ENCODE measurements around the gene CCL5.
"Not testable (repeated sequence)": the region's sequence is repeated elsewhere in the genome, so short reads cannot be mapped to it uniquely, and the experiment has no call there.

Gene CCL5

DNA sequence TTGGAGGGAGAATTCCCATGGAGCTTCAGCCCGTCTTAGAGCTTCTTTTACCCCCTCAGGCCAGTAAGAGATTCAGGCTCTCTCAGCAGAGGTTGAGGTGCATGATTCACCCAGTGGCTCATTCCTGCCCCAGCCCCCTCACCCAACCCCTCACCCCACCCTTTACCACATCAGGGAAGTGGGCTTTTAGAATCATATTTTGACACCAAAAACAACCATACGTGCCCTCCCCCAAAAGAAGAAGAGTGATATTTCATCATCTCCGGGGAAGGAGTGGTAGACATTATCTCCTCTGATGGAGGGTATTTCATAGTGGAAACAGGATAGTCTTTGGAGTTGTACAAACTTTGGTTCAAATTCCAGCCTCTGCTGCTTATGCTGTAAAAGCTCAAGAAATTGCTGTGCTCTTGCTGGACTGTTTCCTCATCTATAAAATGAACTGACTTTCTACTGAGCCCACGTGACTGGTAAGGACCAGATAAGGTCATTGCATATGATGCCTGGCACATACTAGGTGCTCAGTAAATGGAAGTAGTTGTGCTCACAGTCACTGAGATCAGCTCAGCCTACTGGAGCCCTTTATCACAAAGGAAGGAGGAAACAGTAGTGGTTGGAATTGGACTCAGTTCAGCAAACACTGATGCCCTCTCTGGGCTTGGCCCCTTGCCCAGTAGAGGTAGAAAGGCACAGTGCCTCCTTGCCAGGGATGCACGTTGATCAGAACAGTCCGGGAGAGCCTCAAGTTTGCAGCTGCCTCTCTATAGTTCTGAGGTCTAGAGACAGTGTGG is 18.3 kb upstream of the CCL5 start:
- DNase-seq = no peak

DNA sequence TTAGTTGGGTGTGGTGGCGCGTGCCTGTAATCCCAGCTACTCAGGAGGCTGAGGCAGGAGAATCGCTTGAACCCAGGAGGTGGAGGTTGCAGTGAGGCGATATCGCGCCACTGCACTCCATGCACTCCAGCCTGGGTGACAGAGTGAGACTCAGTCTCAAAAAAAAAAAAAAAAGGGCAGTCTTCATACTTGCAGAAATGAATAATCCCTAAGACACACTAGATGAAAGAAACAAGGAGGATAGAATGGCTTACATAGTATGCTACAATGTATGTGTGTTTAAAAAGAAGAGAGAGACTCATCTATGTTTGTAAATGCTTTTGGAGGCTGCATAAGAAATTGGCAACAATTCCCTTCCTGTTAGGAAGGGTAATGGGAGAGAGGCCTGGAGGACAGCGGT is 17.6 kb upstream of the CCL5 start:
- not testable (repeated sequence) for DNase-seq

DNA sequence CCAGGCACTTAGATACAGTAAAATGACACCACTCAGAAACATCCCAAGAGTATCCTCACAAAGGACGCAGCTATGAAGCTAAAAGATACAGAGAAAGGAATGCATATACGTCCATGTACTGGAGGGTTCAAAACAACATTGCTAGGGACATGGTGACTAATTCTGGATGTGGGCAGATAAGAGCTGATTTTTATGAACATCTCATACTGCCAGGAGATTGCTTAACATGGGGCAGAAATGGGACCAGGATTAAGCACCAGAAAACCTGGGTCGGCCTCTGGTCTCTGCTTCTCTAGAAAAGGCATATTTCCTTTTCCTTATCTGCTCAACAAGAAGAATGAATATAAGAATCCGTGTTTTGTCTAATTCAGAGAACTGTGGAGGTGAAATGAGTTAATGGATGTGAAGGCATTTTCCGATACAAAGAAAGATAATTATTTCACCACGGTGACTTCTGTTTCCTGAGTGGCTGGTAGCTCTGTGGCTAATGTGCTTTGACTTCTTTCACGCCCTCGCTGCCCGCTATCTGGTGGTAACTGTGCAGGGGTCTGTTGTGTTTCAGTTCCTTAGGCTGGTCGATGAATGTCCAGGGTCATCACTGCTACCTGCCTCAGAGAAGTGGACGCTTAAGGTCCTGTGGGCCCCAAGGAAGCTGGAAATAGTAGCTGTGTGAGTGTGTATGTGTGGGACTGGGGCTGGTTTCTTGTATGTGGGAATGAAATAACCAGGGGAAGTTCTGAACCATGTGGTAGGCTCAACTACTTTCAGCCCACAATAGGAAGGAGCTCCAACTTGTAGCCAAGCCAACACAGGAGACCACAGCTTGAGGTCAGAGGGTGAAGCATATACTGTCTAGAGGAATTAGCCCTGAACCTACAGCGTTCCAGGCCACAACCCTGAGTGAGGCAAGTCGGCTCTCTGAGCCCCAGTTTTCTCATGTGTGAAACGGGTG is 15.8 kb upstream of the CCL5 start:
- no peak for DNase-seq

DNA sequence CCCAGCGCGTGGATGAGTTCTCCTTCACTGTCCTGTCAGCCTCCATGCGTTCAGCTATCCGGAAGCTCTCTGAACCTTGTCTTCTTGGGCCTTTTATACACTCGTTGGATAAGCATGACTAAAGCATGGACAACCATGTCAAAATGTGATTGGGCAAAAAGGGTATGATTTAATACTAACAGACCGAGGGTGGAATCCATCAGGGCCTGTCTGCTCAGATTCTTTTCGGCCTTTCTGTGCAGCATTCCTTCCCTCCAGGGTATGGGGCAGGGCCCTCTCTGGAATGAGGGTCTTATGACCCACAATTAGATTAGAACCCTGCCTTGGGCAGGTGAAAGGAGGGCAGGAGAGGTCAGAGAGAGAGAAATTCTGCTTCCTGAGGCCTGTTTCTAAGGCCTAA is 14.0 kb upstream of the CCL5 start:
- DNase-seq = no peak

DNA sequence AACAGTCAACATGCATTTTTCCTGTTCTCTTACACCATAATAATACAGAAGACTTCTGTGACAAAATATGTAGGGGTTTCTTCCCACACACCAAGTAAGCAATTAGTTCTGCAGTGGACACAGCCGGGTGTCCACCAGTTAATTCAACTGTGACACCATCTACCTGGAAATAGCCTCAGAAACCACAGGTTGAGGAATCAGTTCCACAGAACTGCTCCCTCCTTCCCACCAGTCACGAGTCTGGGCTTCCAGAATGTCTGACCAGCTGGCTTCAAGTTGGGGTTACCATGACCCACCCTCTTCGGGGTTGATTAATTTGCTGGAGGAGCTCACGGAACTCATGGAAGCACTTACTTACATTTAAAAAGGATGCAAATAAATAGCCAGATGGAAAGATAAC is 13.6 kb upstream of the CCL5 start:
- no peak for DNase-seq

DNA sequence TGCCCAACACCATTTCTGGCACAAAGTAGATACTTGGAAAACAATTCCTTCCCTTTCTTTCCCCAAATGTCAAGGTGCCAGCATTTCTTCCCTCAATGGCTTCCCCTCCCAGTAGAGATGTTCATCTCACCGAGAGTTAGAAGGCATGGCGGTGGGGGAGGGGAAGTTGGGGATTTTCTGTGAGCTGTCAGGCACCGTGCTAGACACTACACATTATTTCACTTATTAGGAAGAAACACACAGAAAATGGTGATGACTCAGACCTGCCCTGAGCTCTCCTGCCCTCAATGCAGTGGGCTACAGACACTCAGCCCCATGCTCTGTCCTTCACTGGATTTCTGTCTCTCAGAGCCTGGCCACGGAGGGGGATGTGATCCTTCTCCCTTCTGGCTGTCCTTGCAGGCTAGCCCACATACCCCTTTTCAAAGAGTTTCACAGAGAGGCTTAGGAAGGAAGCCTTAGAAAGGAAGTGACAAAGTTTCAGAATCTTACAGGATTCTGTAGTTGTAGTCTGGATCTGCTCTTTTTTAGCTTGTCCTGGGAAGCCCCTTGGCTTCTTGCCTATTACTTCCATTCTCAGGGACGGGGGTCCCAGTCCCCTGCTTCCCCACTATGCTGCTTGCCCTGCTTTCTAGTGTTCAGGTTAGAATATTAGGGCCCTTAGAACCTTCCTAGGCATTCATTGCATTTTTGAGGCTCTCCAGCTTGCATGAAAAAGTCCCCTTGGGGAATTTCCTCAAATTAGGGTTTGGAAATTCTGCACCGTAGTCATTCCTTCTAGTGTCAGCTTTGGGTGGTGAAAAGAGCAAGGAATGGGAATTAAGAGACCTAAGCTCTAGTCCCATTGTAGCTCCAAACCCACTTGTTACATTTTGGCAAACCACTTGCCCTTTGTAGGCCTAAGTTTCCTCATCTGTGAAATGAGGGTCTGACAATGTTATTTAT is 12.2 kb upstream of the CCL5 start:
- DNase-seq = no peak

DNA sequence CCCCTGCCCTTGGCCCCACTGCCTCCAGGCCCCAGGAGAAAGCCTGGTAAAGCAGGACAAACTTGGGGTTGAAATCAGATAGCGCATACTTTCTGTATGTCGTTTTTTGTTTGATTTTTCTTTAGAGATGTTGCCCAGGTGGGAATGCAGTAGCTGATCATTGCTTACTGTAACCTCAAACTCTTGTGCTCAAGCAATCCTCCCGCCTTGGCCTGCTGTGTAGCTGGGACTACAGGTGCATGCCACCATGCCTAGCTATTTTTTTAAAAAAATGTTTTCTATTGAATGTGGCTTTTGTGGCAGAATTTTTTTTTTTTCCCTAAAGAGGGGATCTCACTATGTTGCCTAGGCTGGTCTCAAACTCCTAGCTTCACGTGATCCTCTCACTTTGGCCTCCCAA is 11.1 kb upstream of the CCL5 start:
- no peak for DNase-seq

DNA sequence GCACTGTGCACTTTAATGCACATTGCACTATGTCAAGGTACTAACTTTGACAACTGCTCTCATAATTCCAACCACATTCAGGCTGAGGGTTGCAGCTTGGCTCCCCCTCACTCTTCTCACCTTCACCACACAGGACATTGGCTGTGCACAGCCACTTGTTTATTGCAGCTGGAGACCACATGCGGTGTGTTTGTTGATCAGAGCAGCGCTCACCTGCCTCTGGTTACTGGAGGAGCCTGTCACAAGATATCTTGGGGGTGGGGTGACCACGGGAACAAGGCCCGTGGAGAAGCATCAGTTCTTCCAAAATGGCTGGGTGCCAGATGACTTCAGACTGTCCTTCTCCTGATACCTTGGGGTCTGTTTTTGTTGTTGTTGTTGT is 10.6 kb upstream of the CCL5 start:
- no peak for DNase-seq

GRCh38 chr17:35889818-35890773 is 9.9 kb upstream of the CCL5 start:
- DNase-seq = peak in 15 of 58 donors; percentile 0 to 32 (median 5)

DNA sequence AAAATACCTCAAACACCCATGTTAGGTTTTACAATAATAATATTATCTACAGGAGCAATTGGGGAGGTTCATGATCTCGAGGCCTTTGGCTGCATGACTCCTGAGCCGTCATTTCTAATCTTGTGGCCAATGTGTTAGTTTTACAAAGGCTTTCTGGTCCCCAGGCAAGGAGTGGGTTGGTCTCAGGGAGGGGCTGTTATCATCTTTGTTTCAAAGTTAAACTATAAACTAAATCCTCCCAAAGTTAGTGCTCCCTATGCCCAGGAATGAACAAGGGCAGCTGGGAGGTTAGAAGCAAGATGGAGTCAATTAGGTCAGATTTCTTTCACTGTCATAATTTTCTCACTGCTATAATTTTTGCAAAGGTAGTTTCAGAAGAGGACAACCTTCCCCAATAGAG is 9.1 kb upstream of the CCL5 start:
- DNase-seq = no peak

GRCh38 chr17:35878361-35878760 is 1.8 kb downstream of the CCL5 start:
- DNase-seq = no peak

DNA sequence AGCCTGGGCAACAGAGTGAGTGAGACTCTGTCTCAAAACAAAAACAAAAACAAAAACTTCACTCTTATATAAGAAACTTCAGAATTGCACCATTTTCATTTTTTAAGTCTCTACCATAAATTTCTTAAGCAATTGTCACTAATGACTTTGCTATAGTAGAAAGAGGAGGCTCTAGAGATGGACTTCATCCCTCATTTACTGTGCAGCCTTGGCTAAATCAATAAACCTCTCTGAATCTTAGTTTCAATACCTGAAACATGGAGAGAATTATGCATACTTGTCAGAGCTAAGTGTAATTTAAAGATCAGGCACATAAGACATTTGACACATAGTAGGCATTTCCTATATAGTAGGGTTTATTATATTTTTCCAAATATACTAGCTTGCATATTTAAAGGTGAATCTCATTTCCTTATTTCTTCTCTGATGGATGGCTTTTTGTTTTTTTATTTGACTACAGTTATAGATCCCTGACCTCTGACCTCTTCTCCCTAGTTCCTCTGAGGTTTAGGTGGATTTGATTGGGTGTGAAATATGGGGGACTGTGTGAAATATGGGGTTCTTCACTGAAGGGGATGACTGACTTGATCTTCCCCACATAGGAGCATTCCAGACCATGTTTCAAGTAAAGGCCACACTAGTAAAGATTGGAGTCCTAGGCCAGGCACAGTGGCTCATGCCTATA is 2.7 kb downstream of the CCL5 start:
- no peak for DNase-seq

GRCh38 chr17:35876534-35876933 is 3.6 kb downstream of the CCL5 start:
- DNase-seq = no peak

GRCh38 chr17:35875800-35876139 is 4.4 kb downstream of the CCL5 start:
- no peak for DNase-seq

DNA sequence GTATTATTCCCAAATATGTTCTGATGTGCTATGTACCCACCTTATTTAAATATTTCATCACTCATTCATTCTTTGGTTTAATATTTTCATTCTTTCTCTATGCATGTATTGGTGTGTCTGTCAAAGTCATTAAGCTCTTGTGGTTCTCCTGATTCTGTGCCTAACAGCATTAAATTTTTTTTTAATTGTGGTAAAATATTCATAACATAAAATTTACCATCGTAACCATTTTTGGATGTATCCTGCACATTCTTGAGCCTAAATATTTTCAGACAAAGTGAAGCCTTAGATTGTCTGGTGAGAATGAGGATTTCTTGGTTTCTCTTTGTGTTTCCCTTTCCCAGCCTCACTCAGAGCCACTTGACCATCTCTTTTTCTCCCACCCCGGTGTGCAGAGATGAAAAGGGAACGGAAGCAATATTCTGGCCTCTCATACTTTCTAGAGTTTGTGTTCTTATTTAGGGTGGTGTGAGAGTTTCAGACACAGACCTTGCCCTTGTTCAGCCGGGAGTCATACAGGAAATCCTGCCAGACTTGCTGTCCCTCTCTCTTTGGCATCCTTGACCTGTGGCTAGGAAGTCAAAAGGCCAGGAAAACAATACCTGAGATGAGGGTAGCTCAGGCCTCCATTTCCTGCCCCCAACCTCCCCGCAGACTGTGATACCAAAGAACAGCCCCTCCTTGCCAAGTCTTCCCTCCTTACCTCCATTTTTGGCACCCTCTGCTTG is 4.9 kb downstream of the CCL5 start:
- no peak for DNase-seq

DNA sequence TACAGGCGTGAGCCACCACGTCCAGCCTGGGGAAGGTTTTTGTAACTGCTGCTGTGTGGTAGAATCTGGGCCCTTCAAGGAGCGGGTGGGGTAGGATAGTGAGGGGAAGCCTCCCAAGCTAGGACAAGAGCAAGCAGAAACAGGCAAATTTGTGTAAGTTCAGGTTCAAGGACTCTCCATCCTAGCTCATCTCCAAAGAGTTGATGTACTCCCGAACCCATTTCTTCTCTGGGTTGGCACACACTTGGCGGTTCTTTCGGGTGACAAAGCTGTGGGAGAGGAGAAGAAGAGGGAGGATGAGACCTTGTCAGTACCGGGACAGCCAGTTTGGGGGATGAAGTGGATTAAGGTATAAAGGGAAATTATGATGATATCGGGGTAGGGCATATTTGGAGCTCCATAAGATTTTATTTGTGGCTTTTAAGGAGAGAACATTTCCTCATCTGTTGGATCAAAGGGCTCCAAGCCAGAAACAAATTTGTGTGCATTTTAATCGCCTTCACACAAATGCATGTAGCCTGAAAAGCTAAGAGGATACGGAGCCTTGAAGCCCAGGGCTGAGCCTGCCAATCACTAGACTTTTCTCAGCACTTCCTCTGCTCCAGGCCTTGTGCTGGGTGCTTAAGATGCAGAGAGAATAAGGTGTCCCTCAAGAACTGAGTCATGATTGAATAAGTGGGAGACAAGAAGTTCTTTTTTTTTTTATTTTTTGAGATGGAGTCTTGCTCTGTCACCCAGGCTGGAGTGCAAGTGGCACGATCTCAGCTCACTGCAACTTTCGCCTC is 7.8 kb downstream of the CCL5 start:
- no peak for DNase-seq

- DNase-seq = peak in 1 of 58 donors; percentile 0
These were observed 9.0 kb downstream of the CCL5 start for GRCh38 chr17:35870906-35871819.
